ENCODE results near the gene DIS3L2.

DNA sequence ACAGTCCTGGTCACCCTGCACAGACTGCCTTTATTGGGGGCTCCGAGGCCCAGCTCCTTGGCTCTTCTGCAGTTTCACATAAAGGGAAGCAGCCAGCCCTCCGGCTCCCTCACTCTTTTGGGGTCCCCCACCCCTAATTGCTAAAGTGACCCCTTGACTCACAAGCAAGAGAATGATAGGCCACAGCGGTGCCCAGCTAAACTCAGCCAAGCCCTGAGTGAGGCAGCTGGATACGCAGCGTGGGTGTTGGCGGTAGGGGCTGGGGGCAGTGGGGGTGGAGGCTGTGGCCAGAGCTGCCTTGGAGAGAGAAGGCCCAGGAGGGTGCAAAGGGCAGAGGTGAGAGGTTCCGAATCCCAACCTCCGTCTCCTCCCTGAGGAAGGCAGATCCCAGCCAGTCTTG lies 391.6 kb downstream of the DIS3L2 start:
- TF ChIP-seq FOXM1 (IDR thresholded peaks at IDR 0.05; ENCODE audit: borderline replicate concordance): no peak
- TF ChIP-seq HDGF (IDR thresholded peaks at IDR 0.05; ENCODE audit: borderline replicate concordance): no peak
- TF ChIP-seq ELF4 (IDR thresholded peaks at IDR 0.05): no peak
- TF ChIP-seq NFRKB (IDR thresholded peaks at IDR 0.05): no peak
- no peak for TF ChIP-seq SUZ12 (IDR thresholded peaks at IDR 0.05)

Data from HEK293T (cell line).